ENCODE results near the gene RB1.
"Not testable (repeated sequence)": the region's sequence is repeated elsewhere in the genome, so short reads cannot be mapped to it uniquely, and the experiment has no call there.

Gene RB1

DNA sequence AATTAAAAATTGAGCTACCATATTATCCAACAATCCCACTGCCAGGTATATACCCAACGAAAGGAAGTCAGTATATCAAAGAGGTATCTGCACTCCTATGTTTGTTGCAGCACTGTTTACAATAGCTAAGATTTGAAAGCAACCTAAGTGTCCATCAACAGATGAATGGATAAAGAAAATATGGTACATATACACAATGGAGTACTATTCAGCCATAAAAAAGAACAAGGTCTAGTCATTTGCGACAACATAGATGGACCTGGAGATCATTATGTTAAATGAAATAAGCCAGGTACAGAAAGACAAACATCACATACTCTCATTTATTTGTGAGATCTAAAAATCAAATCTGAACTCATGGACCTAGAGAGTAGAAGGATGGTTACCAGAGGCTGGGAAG, 52.0 kb downstream of the RB1 start:
- DNase-seq, result not testable (repeated sequence)

DNA sequence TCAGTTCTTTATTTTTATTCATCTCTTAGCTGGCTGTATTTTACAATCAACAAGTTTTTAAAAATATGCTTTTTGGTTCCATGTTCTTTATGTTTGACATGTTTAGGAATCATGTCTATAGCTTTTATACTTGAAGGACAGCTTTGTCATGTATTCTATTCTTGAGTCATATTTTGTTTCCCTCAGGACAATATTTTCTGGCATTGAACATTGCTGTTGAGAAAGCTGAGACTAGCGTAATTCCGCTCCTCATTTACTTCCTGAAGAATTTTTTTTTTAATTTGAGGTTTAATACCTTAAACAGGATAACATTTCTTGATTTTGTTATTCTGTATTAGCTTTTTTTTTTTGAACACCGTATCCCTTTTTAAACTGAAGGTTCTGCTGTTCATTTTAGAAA, 53.2 kb downstream of the RB1 start:
- no peak for DNase-seq

DNA sequence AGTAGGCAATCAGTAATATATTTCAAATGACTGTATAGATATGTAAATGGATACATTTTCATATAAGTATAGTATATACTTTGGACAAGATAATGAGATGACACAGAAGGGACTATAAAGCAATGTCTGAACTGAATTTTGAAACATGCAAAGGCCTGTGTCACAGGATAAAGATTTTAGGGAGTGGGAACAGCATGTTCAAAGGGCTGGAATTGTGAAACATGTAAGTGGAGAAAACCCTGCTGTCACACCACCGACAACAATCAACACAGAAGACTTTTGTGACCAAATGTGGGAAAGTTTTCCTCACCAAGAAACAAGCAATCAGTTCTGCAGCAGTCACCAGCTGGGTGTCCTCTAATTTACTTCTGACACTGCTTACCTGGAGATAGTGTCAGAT, 66.4 kb downstream of the RB1 start:
- no peak for DNase-seq

DNA sequence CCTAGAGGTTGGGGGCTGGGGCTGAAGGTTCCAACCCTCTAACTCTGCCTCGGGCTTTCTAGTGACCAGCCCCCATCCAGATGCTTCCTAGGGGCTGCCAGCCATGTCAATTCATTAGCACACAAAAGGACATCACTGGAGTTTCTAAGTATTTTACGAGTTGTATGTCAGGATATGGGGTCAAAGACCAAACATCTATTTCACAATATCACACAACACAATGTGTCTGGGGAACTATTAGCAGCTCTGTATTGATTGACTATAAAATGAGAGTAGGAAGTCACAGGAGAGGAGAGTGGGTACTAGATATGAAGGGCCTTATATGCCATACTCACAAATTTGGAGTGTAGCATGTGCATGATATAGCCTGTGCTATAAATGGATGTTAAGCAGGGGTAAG, 67.3 kb downstream of the RB1 start:
- no peak for DNase-seq

DNA sequence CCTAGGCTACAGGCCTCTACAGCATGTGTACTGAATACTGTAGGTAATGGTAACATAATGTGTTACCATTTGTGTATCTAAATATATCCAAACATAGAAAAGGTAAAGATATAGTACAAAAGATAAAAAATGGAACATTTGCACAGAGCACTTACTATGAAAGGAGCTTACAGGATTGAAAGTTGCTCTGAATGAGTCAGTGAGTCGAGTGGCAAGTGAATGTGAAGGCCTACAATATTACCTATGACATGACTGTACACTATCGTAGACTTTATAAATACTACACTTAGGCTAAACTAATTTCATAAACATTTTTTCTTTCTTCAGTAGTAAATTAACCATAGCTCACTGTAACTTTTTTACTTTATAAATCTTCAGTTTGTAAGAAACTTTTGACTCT, 74.3 kb downstream of the RB1 start:
- no peak for DNase-seq

DNA sequence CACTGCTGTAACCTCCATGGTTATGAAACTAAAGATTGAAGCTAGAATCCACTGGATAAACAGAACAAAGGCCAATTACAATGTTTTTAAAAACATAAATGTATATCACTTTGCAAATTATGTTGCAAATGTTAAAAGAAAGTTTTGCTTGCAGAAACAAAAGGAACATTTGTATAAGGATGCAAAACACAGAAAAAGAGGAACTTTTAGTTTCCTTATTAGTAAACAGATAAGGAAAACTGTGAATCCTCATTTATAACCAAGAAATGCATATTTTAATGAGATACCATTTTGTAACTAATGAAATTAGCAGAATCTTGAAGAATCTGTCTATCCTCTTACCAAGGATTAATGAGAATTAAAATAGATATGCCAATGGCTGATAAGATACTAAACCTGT, 77.0 kb downstream of the RB1 start:
- DNase-seq, result no peak

DNA sequence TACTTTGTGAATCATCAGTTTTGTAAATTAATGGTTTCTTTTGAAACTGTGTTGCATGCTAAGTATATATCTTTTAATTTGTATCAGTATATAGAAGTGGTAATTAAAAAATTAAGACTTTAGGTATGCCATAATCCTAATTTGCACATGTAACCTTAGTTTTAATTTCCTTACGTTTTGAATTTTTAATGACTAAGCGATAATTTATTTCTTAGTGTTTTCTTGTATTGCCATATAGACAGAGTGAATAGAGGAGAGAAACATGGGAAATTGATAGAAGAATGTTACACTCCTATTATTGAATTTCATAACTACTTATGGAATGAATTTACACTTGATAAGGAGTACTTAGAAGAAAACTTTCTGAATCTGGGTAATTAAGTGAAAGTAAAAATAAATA, 79.8 kb downstream of the RB1 start:
- DNase-seq, result no peak

DNA sequence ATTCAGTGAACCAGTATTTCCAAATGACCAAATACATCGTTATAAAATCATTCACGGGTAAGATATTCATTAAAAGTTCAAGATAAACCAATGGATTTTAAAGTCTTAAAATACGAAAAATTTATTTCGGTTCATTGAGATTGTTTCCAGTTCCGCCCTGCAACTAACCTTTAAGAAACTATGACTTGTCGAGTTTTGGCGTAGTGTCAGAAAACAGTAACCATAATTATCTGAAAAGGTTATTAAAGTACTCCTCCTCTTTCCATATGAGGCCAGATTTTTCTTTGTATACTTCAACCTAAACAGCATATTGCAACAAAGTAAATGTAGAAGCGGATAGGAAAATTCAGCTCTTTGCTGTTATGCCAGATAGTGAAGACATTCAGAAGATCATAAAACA, 83.3 kb downstream of the RB1 start:
- DNase-seq, result no peak

DNA sequence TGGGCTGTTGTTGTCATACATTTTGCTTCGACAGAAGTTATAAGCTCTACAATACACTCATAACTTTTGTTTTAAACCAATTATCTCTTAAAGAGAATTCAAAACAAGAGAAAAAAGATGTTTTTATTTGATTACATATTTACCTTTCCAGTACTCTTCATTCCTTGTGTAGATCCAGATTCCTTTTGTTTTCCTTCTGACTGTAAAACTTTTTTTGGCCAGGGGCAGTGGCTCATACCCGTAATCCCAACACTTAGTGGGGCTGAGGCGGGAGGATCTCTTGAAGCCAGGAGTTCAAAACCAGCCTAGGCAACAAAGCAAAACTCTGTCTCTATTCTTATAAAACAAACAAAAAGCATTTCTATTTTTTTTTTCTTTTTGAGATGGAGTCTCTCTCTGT, 87.7 kb downstream of the RB1 start:
- no peak for DNase-seq

DNA sequence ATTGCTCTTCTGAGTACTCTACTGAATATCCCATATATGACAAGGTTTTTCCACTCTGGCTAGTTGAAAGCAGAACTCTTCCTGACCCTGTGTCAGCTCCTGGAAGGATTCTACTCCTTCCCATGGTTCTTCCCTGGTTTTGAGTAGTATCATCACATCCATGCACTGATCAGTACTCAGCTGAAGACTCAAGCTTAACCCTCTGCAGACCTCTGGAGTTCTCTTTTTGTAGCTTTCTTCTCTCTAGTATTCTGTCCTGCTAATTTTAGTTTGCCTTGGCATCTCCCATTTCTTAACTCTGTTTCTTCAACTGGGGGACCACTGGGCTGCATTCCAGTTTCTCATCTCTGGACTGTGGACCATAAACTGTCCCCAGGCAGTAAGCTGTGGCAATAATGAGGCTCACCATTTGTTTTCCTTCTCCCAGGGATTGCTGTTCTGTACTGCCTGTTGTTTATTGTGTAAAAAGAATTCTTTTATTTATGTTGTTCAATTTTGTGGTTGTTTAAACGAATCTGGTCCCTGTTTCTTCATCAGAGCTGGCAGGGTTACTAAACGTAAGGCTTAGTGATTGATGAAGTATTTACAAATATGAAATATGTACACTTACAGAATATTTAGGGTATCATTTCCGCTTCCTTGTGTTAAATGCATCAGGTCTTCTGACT, 89.6 kb downstream of the RB1 start:
- no peak for DNase-seq

DNA sequence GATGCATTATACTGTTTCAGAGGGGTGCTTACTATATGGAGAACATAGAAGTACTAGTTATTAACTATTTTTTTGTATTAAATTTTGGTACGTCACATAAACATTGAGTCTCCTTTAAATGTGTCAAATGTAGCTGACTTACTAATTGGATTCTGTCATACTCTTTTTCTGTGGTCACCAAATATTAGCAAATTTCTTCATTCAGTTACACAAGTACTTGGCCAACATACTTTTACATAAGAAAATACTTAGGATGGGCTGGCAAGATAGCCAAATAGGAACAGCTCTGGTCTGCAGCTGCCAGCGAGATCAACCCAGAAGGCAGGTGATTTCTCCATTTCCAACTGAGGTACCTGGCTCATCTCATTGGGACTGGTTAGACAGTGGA, 90.1 kb downstream of the RB1 start:
- DNase-seq, result no peak

DNA sequence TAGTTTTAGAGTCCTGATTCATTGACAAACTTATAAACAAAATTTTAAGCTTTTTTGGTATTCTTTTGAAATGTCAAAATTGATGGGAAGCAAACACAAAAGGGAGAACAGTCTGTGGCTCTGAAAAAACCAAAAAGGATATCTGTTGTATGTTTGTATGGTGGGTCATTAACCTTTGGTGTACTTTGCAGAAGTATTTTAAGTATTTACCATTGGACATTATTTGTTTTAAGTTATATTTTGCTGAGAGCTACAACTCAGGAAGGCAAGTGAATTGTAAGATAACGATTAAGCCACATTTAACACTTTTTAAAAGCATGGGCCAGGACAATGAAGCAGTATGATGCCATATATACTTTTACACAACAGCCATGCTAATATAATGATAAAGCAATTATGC, 94.2 kb downstream of the RB1 start:
- DNase-seq, result no peak

DNA sequence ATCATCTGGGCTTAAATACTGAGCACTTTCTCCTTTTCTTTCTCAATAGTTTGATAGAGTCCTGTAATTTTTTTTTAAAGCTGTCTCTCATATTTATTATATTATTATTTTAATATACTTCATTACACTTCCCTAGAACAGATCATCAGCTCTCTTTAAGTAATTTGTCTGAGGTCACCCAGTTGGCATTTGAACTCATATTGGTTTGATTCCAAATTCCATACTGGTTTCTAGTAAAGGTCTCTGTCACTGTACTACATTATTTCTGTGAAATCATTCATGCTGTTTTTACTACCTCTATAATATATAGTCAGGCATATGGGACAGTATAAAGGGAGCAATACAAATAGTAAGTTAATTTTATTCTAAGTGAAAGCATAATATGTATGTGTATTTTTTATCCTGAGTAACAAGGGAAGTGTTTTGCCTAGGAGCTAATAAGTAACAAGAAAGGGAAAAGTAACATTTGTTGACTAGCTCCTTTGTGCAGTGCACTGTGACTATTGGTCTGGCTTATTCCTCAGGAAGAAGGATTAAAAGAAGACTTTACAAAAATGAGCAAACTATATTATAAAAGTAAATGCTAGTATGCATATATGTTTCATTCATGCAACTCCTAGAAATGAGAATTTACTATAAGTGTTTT, 95.0 kb downstream of the RB1 start:
- no peak for DNase-seq

DNA sequence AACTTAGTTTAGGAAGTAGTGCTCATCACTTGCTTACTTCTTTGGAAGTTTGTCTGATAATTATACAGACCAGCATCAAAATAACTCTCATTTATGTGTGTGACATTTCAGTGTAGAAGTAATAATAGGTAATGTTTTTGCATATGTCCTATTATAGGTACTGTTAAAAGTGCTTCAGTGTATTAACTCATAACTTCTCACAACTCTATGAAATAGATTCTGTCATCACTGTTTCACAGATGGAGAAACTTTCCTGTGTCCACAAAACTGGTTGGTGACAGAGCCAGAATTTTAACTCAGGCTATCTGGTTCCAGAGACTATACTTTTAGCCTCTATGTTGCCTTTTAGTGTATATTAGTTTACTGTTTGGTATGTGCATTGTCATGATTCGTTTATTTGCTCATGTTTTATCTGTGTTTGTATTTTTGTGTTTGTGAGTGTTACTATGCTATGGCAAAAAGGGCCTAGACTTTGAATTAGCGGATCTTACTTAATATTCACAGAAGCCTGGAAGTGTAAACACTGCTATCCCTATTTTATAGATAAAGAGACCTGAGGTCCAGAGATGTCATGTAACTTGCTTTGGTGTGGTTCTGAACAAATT, 96.6 kb downstream of the RB1 start:
- no peak for DNase-seq

DNA sequence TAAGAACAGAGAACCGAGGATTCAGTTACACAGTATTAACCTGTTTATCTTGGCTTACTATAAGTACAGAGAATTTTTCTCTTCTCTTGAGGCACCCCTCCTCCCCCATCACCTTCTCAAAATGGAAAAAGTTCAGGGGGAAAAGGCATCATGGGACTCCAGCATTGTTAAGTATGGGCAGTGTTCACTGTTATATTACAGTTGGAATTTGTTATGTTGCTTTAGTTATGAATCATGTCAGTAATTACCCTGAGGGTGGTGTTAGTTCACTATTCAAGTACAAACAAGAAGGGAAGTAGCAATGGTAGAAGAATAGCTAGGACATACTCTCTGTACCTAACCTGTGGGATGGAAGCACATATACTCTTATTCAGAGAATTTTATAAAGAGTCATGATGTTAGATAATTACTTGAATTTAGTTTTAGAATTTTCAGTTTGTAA, 97.3 kb downstream of the RB1 start:
- DNase-seq, result no peak

DNA sequence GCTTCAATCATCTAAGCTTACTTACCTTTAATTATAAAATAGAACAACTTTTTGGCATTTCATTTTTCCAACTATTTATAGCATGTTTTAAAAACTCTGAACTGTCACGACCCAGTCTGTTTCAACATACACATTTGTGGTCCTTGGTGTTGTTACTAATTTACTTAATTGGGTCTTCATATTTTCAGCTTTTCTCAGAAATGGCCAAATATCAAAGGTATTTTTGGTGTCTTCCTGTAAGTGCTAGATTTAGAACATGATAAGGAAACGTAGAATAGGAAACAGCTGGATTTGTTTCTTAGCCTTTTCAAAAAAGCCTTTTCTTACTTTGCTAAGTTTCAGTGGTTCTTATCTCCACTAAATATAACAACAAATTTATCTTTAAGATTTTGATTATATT, 97.9 kb downstream of the RB1 start:
- no peak for DNase-seq

DNA sequence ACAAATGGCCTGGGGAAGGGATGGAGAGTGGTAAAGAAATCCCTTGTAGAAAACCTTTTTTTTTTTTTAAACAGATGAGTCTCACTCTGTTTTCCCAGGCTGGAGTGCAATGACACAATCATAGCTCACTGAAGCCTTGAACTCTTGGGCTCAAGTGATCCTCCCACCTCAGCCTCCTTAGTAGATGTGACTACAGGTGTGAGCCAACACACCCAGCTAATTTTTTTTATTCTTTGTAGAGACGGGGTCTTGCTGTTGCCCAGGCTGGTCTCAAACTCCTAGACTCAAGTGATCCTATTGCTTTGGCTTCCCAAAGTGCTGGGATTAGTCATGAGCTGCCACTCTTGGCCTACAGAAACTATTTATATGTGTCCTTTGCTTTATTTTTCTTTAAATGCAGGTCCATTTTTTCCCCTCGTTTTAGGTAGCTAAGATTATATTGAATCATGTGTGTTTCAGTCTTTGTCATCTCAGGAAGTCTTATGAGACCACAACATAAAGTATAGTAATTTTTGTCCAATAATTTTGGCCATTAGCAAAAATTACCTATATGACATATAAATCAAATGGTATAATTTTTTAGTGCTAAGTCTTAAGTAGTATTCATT, 98.9 kb downstream of the RB1 start:
- no peak for DNase-seq

DNA sequence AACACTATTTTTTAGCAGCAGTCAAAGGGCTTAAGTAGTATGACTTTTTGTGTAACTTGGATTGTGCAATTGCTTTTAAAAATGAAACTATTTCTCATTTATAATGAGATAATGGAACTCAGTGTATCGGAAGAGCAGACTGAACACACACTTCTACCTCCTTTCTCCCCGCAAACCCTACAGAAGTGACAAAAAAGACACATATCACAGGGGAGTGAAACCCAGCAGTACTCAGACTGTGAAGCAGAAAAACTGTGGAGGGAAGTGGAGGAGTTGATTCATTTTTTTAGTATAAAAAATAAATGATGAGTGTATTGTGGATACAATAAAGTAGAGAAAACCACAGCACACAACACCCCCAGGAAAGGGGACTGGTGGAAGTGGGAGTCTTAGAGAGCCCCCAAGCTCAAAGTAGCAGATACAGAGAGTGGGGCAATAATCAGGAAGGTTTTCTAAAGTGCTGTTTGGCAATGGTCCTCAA, 99.6 kb downstream of the RB1 start:
- DNase-seq, result no peak

DNA sequence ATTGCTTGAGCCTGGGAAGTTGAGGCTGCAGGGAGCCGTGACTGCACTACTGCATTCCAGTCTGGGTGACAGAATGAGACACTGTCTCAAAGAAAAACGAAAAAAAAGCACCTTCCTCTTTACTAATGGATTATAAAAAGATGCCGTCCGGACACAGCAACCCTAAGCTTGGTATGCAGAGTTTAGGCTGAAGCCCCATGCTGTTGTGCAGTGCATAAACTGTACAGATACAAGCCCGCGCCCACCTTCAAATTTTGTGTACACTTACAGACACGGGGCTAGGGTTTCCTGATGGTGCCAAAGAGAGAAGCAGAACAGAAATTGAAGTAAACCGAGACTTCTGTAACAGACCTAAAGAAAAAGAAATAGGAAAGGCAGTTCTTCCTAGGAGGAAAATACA, 100.4 kb downstream of the RB1 start:
- no peak for DNase-seq

DNA sequence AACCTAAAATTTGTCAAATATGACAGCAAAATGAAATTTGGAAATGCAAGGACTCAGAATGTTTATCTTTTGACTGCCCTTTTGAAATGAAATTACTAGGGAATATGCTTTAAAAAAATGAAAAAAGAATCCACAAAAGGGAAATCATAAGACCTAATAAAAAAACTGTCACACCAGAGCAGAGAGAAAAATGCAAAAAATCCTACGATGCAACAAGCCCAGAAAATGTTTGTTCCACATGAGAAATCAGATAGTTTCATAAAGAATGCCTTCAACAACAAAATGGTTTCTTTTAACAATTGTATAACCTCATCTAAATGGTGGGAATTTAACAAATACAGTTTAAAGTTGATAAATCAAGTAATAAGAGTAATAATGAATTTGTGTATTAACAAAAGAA, 101.4 kb downstream of the RB1 start:
- no peak for DNase-seq

DNA sequence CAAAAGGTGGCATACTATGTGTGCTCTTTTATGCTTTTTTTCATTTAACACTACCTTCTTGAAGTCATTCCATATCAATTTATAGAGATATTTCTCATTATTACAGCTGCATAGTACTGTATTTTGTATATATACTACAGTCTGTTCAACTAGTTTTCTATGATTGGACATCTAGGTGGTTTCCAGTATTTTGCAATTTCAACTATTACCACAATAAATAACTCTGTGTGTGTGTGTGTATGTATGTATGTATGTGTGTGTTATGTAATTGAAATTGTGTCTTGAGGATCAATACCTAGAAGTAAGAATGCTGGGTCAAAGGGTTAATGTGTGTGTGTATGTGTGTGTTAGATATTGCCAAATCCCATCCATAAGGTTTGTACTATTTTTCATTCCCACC, 102.3 kb downstream of the RB1 start:
- no peak for DNase-seq

DNA sequence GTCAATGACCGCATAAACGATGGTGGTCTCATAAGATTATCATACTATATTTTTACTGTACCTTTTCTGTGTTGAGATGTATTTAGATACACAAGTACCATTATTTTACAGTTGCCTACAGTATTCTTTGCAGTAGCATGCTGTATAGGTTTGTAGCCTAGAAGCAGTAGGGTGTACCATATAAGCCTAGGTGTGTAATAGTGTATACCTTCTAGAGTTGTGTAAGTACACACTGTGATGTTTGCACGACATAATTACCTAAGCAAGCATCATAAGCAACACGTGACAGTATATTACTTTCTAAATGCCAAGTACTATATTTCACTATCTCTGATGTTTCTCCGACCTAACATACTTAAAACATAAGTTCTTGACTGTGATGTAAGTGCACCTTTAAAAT, 106.6 kb downstream of the RB1 start:
- DNase-seq, result no peak

DNA sequence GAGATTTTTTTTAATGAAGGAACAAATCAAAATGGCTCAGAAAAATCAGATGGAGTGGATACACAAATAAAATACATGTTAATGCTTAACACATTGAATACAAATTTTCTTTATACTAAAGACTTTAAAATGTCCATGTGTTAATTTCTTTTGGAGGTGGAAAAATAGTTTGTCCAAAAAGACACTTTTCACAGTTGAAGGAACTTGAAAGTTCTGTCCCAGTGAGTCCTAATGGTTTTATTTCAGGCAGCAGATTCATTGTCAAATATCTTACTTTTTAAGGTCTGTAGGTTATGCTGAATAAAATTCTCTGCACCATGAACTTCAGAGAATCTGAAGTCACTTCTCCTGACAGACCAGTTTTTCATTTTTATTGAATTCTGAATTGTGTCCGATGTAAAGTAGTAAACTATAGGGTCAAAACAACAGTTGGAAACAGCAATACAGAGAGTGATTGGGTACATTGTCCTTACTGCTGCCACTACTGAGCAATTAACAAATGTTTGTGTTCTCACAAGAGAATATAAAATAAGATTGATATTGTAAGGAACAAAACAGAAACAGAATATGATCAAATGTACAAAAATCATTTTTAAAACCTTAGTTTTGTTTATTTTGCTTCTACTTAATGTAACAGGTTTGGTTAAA, 107.7 kb downstream of the RB1 start:
- no peak for DNase-seq
